ENCODE data around the gene ICA1.

Gene ICA1

DNA sequence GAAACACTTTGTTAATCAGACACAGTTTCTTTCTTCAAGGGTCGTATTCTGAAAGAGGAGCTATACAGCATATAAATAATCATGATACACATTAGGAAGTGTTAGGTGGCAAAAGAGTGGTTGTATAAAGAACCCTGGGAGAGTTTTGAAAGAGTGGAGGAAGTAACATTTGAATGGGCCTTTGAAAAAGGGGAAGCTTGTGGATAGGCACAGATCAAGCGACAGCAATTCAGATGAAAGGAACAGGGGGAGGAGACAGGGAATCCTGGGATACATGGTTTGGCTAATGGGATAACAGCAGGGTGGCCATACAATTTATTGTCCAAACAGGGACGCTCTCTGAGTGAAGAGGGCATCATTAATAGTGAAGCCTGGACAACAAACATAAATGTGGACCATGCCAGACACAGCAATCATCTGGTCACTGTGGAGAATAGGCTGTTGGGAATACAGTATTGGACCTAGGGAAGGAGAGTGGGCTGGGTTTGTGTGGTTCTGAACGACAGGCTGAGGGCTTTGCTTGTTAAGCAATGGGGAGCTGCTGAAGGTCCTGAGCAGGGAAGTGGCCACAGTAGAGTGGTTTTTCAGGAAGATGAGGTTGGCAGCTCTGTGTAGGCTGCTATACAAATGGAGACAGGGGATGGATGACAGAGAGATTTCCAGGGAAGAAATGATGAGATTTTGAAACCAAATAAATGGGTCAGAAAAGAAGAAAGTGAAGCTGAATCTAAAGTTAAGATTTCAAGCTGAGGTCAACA, 75.9 kb downstream of the ICA1 start:
- no peak overlapping the region for H3K27ac ChIP-seq (ENCODE audit: extremely low read depth, low read depth, low read length)
- H3K36me3 ChIP-seq (ENCODE audit: control insufficient read depth in 2 of 2, insufficient read depth in 1 of 2, low read length in 2 of 2): no peaks in the 10 kb centered on the region
- no peaks in the 10 kb centered on the region for H3K9me3 ChIP-seq (ENCODE audit: control insufficient read depth, insufficient read depth, low read depth, low read length)
- H3K4me3 ChIP-seq (ENCODE audit: low read depth, low read length): no peak overlapping the region
- H3K4me1 ChIP-seq (ENCODE audit: control insufficient read depth, insufficient read depth, low read length): no peaks in the 10 kb centered on the region
- TF ChIP-seq KLF1 (tag by site-specific recombination; IDR thresholded peaks at IDR 0.05) (no peak), ZNF837 (tag by site-specific recombination; IDR thresholded peaks at IDR 0.05) (no peak), GLI4 (tag by site-specific recombination; IDR thresholded peaks at IDR 0.05) (no peak), ZNF549 (tag by site-specific recombination; IDR thresholded peaks at IDR 0.05) (no peak)
- ChIA-PET CTCF (interaction anchor here (0.5 kb wide), 1 partner anchor 451 kb away, joined by 3 read pairs; no protein-coding TSS in a partner anchor), POLR2A (no interaction called here)

DNA sequence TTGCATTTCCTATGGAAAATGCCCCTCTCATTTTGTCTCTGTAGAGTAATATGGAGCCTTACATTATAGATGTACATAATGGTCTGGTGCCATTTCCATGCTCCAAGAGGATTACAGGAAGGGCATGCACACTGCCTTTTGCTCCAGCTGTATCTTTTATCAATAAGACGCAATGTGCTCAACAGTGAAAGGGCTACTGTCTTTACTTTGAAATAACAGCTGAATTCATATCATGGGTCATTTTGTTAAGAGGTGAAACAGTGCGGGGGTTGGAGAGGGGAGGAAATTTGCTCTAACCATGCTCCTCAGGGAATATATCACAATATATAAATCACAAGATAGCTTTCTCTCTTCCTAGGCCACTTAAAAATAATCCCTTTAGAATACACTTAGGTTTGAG, 77.7 kb downstream of the ICA1 start:
- no peak for TF ChIP-seq ZNF510 (tag by site-specific recombination; IDR thresholded peaks at IDR 0.05; ENCODE audit: insufficient replicate concordance)
- TF ChIP-seq, protein P1, sequence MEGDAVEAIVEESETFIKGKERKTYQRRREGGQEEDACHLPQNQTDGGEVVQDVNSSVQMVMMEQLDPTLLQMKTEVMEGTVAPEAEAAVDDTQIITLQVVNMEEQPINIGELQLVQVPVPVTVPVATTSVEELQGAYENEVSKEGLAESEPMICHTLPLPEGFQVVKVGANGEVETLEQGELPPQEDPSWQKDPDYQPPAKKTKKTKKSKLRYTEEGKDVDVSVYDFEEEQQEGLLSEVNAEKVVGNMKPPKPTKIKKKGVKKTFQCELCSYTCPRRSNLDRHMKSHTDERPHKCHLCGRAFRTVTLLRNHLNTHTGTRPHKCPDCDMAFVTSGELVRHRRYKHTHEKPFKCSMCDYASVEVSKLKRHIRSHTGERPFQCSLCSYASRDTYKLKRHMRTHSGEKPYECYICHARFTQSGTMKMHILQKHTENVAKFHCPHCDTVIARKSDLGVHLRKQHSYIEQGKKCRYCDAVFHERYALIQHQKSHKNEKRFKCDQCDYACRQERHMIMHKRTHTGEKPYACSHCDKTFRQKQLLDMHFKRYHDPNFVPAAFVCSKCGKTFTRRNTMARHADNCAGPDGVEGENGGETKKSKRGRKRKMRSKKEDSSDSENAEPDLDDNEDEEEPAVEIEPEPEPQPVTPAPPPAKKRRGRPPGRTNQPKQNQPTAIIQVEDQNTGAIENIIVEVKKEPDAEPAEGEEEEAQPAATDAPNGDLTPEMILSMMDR (tag by site-specific recombination; IDR thresholded peaks at IDR 0.05): no peak
- TF ChIP-seq, protein P2, sequence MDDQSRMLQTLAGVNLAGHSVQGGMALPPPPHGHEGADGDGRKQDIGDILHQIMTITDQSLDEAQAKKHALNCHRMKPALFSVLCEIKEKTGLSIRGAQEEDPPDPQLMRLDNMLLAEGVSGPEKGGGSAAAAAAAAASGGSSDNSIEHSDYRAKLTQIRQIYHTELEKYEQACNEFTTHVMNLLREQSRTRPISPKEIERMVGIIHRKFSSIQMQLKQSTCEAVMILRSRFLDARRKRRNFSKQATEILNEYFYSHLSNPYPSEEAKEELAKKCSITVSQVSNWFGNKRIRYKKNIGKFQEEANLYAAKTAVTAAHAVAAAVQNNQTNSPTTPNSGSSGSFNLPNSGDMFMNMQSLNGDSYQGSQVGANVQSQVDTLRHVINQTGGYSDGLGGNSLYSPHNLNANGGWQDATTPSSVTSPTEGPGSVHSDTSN (CRISPR knock-in tag; IDR thresholded peaks at IDR 0.05): no peak
- TF ChIP-seq ZNF514 (tag by site-specific recombination; IDR thresholded peaks at IDR 0.05): no peak
- no peak for TF ChIP-seq ZNF777 (tag by site-specific recombination; IDR thresholded peaks at IDR 0.05; ENCODE audit: borderline replicate concordance)
- ChIA-PET CTCF (interaction anchor here (0.7 kb wide), 1 partner anchor 84 kb away, joined by 3 read pairs; no protein-coding TSS in a partner anchor), POLR2A (interaction anchor here (0.6 kb wide), 1 partner anchor 743 kb away, joined by 3 read pairs; no protein-coding TSS in a partner anchor)

DNA sequence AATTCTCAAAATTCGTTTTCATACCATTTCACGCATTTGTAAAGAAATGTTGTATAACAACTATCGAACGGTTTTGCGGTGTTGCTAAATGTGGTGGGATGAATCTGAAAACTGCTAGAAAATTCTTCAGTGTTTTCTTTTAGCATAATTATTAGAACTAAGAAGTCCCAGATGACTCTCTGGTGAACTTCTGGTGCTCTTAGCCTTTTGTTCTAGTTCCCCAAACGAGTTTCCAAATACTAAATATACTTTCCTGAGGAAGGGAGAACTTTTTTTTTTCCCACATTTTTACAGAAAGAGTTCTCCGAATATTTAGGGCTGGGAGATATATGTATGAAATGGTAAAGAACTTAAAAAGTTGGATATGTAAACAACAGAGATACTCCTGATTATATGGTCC, 82.5 kb downstream of the ICA1 start:
- no peak overlapping the region for H3K4me3 ChIP-seq (ENCODE audit: low read depth, low read length)
- CTCF ChIA-PET: no interaction called here
- TF ChIP-seq ZNF292 (tag by site-specific recombination; IDR thresholded peaks at IDR 0.05; ENCODE audit: borderline replicate concordance, low read depth) (no peak), ZNF433 (tag by site-specific recombination; IDR thresholded peaks at IDR 0.05; ENCODE audit: low read depth) (no peak), ZNF350 (tag by site-specific recombination; IDR thresholded peaks at IDR 0.05) (no peak), ZNF561 (tag by site-specific recombination; IDR thresholded peaks at IDR 0.05; ENCODE audit: borderline replicate concordance) (no peak)
- H3K36me3 ChIP-seq (ENCODE audit: control insufficient read depth in 2 of 2, insufficient read depth in 1 of 2, low read length in 2 of 2): no peaks in the 10 kb centered on the region
- H3K4me1 ChIP-seq (ENCODE audit: control insufficient read depth, insufficient read depth, low read length): no peaks in the 10 kb centered on the region
- no peak overlapping the region for H3K27ac ChIP-seq (ENCODE audit: extremely low read depth, low read depth, low read length)
- H3K9me3 ChIP-seq (ENCODE audit: control insufficient read depth, insufficient read depth, low read depth, low read length): no peaks in the 10 kb centered on the region
- POLR2A ChIA-PET: no interaction called here

More for the DNA sequence above, 77.7 kb downstream of the ICA1 start:
- Histone ChIP-seq H3K9me3 (ENCODE audit: control insufficient read depth, insufficient read depth, low read depth, low read length) (no peaks in the 10 kb centered on the region), H3K27ac (ENCODE audit: extremely low read depth, low read depth, low read length) (no peak overlapping the region), H3K4me1 (ENCODE audit: control insufficient read depth, insufficient read depth, low read length) (no peaks in the 10 kb centered on the region), H3K4me3 (ENCODE audit: low read depth, low read length) (no peak overlapping the region), H3K36me3 (ENCODE audit: control insufficient read depth in 2 of 2, insufficient read depth in 1 of 2, low read length in 2 of 2) (no peaks in the 10 kb centered on the region)

DNA sequence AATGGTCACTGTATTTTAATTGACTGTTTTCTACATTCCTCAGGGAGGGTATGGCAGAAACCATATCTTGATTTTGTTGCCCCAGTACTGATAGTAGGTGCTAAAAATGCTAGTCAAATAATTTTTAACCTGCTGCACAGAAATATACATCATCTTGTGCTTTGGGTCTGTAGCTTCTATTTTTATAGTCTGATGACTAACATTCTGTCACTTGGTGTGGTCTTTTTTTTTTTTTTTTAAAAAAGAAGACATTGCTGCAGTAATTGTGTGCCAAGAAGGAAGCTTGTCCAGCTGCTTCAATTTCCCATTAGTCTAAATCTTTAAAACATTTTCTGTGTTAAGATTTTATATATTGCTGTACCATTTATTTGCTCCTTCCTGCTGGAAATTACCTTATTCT, 83.6 kb downstream of the ICA1 start:
- no peaks in the 10 kb centered on the region for H3K36me3 ChIP-seq (ENCODE audit: control insufficient read depth in 2 of 2, insufficient read depth in 1 of 2, low read length in 2 of 2)
- no peaks in the 10 kb centered on the region for H3K4me1 ChIP-seq (ENCODE audit: control insufficient read depth, insufficient read depth, low read length)
- H3K9me3 ChIP-seq (ENCODE audit: control insufficient read depth, insufficient read depth, low read depth, low read length): no peaks in the 10 kb centered on the region
- no peak overlapping the region for H3K27ac ChIP-seq (ENCODE audit: extremely low read depth, low read depth, low read length)
- ChIA-PET CTCF (interaction anchor here (0.6 to 1.2 kb wide), 3 partner anchors 12 to 361 kb away, joined by 3 to 4 read pairs (median 4); no protein-coding TSS in a partner anchor), POLR2A (no interaction called here)
- H3K4me3 ChIP-seq (ENCODE audit: low read depth, low read length): no peak overlapping the region
- TF ChIP-seq ZNF837 (tag by site-specific recombination; IDR thresholded peaks at IDR 0.05) (no peak), ZNF302 (tag by site-specific recombination; IDR thresholded peaks at IDR 0.05; ENCODE audit: low read depth) (no peak), ZNF585B (tag by site-specific recombination; IDR thresholded peaks at IDR 0.05) (no peak), ZNF843 (tag by site-specific recombination; IDR thresholded peaks at IDR 0.05) (no peak), ZNF549 (tag by site-specific recombination; IDR thresholded peaks at IDR 0.05) (no peak)
- TF ChIP-seq, protein P3, sequence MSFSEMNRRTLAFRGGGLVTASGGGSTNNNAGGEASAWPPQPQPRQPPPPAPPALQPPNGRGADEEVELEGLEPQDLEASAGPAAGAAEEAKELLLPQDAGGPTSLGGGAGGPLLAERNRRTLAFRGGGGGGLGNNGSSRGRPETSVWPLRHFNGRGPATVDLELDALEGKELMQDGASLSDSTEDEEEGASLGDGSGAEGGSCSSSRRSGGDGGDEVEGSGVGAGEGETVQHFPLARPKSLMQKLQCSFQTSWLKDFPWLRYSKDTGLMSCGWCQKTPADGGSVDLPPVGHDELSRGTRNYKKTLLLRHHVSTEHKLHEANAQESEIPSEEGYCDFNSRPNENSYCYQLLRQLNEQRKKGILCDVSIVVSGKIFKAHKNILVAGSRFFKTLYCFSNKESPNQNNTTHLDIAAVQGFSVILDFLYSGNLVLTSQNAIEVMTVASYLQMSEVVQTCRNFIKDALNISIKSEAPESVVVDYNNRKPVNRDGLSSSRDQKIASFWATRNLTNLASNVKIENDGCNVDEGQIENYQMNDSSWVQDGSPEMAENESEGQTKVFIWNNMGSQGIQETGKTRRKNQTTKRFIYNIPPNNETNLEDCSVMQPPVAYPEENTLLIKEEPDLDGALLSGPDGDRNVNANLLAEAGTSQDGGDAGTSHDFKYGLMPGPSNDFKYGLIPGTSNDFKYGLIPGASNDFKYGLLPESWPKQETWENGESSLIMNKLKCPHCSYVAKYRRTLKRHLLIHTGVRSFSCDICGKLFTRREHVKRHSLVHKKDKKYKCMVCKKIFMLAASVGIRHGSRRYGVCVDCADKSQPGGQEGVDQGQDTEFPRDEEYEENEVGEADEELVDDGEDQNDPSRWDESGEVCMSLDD (tag by site-specific recombination; IDR thresholded peaks at IDR 0.05): no peak
- TF ChIP-seq, protein P4, sequence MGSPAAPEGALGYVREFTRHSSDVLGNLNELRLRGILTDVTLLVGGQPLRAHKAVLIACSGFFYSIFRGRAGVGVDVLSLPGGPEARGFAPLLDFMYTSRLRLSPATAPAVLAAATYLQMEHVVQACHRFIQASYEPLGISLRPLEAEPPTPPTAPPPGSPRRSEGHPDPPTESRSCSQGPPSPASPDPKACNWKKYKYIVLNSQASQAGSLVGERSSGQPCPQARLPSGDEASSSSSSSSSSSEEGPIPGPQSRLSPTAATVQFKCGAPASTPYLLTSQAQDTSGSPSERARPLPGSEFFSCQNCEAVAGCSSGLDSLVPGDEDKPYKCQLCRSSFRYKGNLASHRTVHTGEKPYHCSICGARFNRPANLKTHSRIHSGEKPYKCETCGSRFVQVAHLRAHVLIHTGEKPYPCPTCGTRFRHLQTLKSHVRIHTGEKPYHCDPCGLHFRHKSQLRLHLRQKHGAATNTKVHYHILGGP (tag by site-specific recombination; IDR thresholded peaks at IDR 0.05): no peak

Data from HEK293 (cell line).